ENCODE measurements around the gene PRKCA.

GRCh38 chr17:66337866-66338485 is 35.6 kb downstream of the PRKCA start:
- TF ChIP-seq, protein P1, sequence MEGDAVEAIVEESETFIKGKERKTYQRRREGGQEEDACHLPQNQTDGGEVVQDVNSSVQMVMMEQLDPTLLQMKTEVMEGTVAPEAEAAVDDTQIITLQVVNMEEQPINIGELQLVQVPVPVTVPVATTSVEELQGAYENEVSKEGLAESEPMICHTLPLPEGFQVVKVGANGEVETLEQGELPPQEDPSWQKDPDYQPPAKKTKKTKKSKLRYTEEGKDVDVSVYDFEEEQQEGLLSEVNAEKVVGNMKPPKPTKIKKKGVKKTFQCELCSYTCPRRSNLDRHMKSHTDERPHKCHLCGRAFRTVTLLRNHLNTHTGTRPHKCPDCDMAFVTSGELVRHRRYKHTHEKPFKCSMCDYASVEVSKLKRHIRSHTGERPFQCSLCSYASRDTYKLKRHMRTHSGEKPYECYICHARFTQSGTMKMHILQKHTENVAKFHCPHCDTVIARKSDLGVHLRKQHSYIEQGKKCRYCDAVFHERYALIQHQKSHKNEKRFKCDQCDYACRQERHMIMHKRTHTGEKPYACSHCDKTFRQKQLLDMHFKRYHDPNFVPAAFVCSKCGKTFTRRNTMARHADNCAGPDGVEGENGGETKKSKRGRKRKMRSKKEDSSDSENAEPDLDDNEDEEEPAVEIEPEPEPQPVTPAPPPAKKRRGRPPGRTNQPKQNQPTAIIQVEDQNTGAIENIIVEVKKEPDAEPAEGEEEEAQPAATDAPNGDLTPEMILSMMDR (IDR thresholded peaks at IDR 0.05; ENCODE audit: low read depth, low read length, missing input control) = no peak
- TF ChIP-seq RXRA (IDR thresholded peaks at IDR 0.05) (no peak), HNF4A (conservative IDR thresholded peaks at IDR 0.05) (no peak), RAD21 (IDR thresholded peaks at IDR 0.05) (no peak), YY1 (IDR thresholded peaks at IDR 0.05) (no peak), TAF1 (conservative IDR thresholded peaks at IDR 0.05) (no peak), JUND (IDR thresholded peaks at IDR 0.05) (no peak), EGR1 (IDR thresholded peaks at IDR 0.05; ENCODE audit: low read depth in 2 of 2) (no peak), REST (IDR thresholded peaks at IDR 0.05) (no peak), FOXA2 (IDR thresholded peaks at IDR 0.05) (no peak), SP1 (IDR thresholded peaks at IDR 0.05) (no peak), GABPA (IDR thresholded peaks at IDR 0.05 in 1 of 2, conservative IDR thresholded peaks at IDR 0.05 in 1 of 2) (no peak), NR2F2 (IDR thresholded peaks at IDR 0.05) (no peak)
- TF ChIP-seq, protein P2, sequence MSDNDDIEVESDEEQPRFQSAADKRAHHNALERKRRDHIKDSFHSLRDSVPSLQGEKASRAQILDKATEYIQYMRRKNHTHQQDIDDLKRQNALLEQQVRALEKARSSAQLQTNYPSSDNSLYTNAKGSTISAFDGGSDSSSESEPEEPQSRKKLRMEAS (IDR thresholded peaks at IDR 0.05) = no peak

Data from liver (tissue), 3 donors.